GM08714 (cell line): ENCODE data around the gene PAPPA.

ENCODE experiments used
- H3K4me3 ChIP-seq: fragments of 200-500 bp; sonication (Bioruptor generic); 2 replicates; pipeline ENCODE4 v1.5.1; 2014; ENCODE audit warnings: mild to moderate bottlenecking, low read length, inconsistent platforms
- ZNF274 ChIP-seq: IDR thresholded peaks from 2 replicates; pipeline ENCODE4 v1.6.1; 2012; ENCODE audit warnings: mild to moderate bottlenecking, low read depth, low read length

PAPPA gene

GRCh38 chr9:116189683-116190082, 36.1 kb downstream of the PAPPA start:
- H3K4me3 ChIP-seq, result no peak overlapping the region
- no peak for TF ChIP-seq ZNF274

- no peak overlapping the region for H3K4me3 ChIP-seq
These were observed 37.2 kb downstream of the PAPPA start for GRCh38 chr9:116190637-116191396.

GRCh38 chr9:116191576-116192415, 38.2 kb downstream of the PAPPA start:
- no peak overlapping the region for H3K4me3 ChIP-seq
- no peak for TF ChIP-seq ZNF274

More at GRCh38 chr9:116190637-116191396, 37.2 kb downstream of the PAPPA start:
- no peak for TF ChIP-seq ZNF274

- TF ChIP-seq ZNF274, result no peak
- H3K4me3 ChIP-seq, result no peak overlapping the region
These were observed 40.0 kb downstream of the PAPPA start for GRCh38 chr9:116193636-116194035.

- no peak for TF ChIP-seq ZNF274
- H3K4me3 ChIP-seq, result no peak overlapping the region
These were observed 43.2 kb downstream of the PAPPA start for GRCh38 chr9:116196806-116197205.

GRCh38 chr9:116198344-116198743, 44.8 kb downstream of the PAPPA start:
- no peak for TF ChIP-seq ZNF274
- no peak overlapping the region for H3K4me3 ChIP-seq

GRCh38 chr9:116202219-116202912, 48.8 kb downstream of the PAPPA start:
- H3K4me3 ChIP-seq, result no peak overlapping the region
- no peak for TF ChIP-seq ZNF274

- no peak for TF ChIP-seq ZNF274
- H3K4me3 ChIP-seq, result no peak overlapping the region
These were observed 50.8 kb downstream of the PAPPA start for GRCh38 chr9:116204252-116204882.

GRCh38 chr9:116207371-116208111, 54.0 kb downstream of the PAPPA start:
- no peak for TF ChIP-seq ZNF274
- no peak overlapping the region for H3K4me3 ChIP-seq

GRCh38 chr9:116208417-116209232, 55.0 kb downstream of the PAPPA start:
- H3K4me3 ChIP-seq, result no peak overlapping the region
- no peak for TF ChIP-seq ZNF274

- no peak overlapping the region for H3K4me3 ChIP-seq
- TF ChIP-seq ZNF274, result no peak
These were observed 56.0 kb downstream of the PAPPA start for GRCh38 chr9:116209414-116210116.
